Measurements from ENCODE around the gene FILIP1L. TPM values are rescaled to one million over a fixed set of nuclear protein-coding genes. Genes with fewer than 3 reads are reported as not detected.

Gene FILIP1L
- total RNA-seq, 1 experiment from 2014 or later: 0.17 TPM

DNA sequence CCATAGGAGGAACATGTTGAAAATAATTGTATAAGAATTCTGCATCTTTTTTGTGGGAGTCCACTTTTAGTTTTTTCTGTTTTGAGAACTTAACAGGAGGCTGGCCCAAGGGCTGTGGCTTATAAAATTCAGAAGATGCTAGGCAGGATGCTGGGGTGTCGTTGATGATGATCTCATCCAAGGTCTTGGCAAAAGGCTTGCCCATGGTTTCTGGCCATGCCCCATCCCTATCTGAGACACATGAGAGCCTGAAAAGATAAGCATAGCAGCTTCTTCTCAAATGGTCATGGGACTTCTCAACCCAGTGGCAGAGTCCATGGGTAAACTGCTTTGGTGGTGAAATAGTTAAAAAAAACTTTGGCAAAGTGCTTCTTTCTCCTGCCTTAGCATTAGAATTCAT, 261.4 kb downstream of the FILIP1L start:
- Histone ChIP-seq H3K4me3 (replicated peaks in 1 of 2; ENCODE audit: low read depth in 1 of 2, low read length in 2 of 2) (no peak overlapping the region), H4K20me1 (ENCODE audit: insufficient read depth) (no peaks in the 10 kb centered on the region), H3K27me3 (ENCODE audit: insufficient read depth, low read length) (no peaks in the 10 kb centered on the region), H3K27ac (ENCODE audit: low read depth, low read length) (no peak overlapping the region), H3K36me3 (ENCODE audit: control insufficient read depth in 1 of 2, insufficient read depth in 2 of 2, low read length in 2 of 2) (no peaks in the 10 kb centered on the region), H3K79me2 (ENCODE audit: insufficient read depth, low read length) (peaks cover 42% of the 10 kb centered on the region), H3K4me2 (ENCODE audit: low read length) (no peak overlapping the region), H3K9me3 (ENCODE audit: control insufficient read depth in 1 of 2, insufficient read depth in 1 of 2, low read depth in 1 of 2, low read length in 2 of 2) (no peaks in the 10 kb centered on the region), H2AFZ (ENCODE audit: low read depth, low read length, poor library complexity, severe bottlenecking) (no peak overlapping the region), H3K9ac (ENCODE audit: low read length) (no peak overlapping the region), H3K4me1 (ENCODE audit: control insufficient read depth in 1 of 2, insufficient read depth in 2 of 2, low read length in 2 of 2) (no peaks in the 10 kb centered on the region), H3K9me2 (ENCODE audit: insufficient read depth) (no peaks in the 10 kb centered on the region)
- DNase-seq (ENCODE audit: low read depth, low spot score) (no peak), ATAC-seq (no peak)
- TF ChIP-seq POLR2AphosphoS5 (IDR thresholded peaks at IDR 0.05; ENCODE audit: low read depth, low read length) (no peak), EZH2phosphoT487 (IDR thresholded peaks at IDR 0.05; ENCODE audit: borderline replicate concordance) (no peak), ZFX (IDR thresholded peaks at IDR 0.05) (no peak), RAD21 (IDR thresholded peaks at IDR 0.05; ENCODE audit: low read depth) (no peak), SRF (IDR thresholded peaks at IDR 0.05; ENCODE audit: low read depth) (no peak), FOSL1 (IDR thresholded peaks at IDR 0.05; ENCODE audit: low read depth) (no peak), ZNF274 (IDR thresholded peaks at IDR 0.05; ENCODE audit: low read depth, low read length) (no peak), EGR1 (IDR thresholded peaks at IDR 0.05; ENCODE audit: low read depth) (no peak), JUND (IDR thresholded peaks at IDR 0.05) (no peak), SIN3A (IDR thresholded peaks at IDR 0.05; ENCODE audit: low read depth) (no peak), YY1 (IDR thresholded peaks at IDR 0.05; ENCODE audit: extremely low read depth, insufficient replicate concordance, low read depth, low read length) (no peak), POLR2A (IDR thresholded peaks at IDR 0.05; ENCODE audit: borderline replicate concordance, extremely low read depth, insufficient read depth, insufficient read length) (no peak), CBX3 (IDR thresholded peaks at IDR 0.05; ENCODE audit: low read depth) (no peak), ELF1 (IDR thresholded peaks at IDR 0.05; ENCODE audit: borderline replicate concordance, low read depth) (no peak), EZH2 (IDR thresholded peaks at IDR 0.05) (no peak), TCF7L2 (IDR thresholded peaks at IDR 0.05; ENCODE audit: borderline replicate concordance, extremely low read depth, insufficient read depth, insufficient read length) (no peak)
- TF ChIP-seq, protein P1, sequence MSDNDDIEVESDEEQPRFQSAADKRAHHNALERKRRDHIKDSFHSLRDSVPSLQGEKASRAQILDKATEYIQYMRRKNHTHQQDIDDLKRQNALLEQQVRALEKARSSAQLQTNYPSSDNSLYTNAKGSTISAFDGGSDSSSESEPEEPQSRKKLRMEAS (IDR thresholded peaks at IDR 0.05): no peak
- TF ChIP-seq, protein P2, sequence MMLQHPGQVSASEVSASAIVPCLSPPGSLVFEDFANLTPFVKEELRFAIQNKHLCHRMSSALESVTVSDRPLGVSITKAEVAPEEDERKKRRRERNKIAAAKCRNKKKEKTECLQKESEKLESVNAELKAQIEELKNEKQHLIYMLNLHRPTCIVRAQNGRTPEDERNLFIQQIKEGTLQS (IDR thresholded peaks at IDR 0.05): no peak
- TF ChIP-seq, protein P3, sequence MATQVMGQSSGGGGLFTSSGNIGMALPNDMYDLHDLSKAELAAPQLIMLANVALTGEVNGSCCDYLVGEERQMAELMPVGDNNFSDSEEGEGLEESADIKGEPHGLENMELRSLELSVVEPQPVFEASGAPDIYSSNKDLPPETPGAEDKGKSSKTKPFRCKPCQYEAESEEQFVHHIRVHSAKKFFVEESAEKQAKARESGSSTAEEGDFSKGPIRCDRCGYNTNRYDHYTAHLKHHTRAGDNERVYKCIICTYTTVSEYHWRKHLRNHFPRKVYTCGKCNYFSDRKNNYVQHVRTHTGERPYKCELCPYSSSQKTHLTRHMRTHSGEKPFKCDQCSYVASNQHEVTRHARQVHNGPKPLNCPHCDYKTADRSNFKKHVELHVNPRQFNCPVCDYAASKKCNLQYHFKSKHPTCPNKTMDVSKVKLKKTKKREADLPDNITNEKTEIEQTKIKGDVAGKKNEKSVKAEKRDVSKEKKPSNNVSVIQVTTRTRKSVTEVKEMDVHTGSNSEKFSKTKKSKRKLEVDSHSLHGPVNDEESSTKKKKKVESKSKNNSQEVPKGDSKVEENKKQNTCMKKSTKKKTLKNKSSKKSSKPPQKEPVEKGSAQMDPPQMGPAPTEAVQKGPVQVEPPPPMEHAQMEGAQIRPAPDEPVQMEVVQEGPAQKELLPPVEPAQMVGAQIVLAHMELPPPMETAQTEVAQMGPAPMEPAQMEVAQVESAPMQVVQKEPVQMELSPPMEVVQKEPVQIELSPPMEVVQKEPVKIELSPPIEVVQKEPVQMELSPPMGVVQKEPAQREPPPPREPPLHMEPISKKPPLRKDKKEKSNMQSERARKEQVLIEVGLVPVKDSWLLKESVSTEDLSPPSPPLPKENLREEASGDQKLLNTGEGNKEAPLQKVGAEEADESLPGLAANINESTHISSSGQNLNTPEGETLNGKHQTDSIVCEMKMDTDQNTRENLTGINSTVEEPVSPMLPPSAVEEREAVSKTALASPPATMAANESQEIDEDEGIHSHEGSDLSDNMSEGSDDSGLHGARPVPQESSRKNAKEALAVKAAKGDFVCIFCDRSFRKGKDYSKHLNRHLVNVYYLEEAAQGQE (IDR thresholded peaks at IDR 0.05; ENCODE audit: low read depth): no peak
- ChIA-PET POLR2A (no interaction called here), CTCF (no interaction called here), RAD21 (ENCODE audit: low non-redundant PET in 1 of 2, low total read pairs in 2 of 2, uncharacterized antibody in 2 of 2, unreplicated experiment in 2 of 2) (no interaction called here)
- intact Hi-C loops (cut with micrococcal nuclease): no loop called here
- BruUV-seq (replicated peaks): no TSS peak

Data from HCT116 (cell line).